ENCODE data around the gene EHBP1.

Gene EHBP1

GRCh38 chr2:62705007-62705829 is at the start of gene EHBP1:
Gene EHBP1 (plus strand): TSS chr2:62705713. CDS start chr2:62707192, 1,479 bp downstream.
- peak; percentile 100 for DNase-seq (ENCODE audit: low spot score)

GRCh38 chr2:62657783-62658182 is 47.7 kb upstream of the EHBP1 start:
- DNase-seq (ENCODE audit: low spot score) = no peak

GRCh38 chr2:62658891-62659290 is 46.6 kb upstream of the EHBP1 start:
- no peak for DNase-seq (ENCODE audit: low spot score)

GRCh38 chr2:62660087-62660486 is 45.4 kb upstream of the EHBP1 start:
- DNase-seq (ENCODE audit: low spot score) = no peak

- DNase-seq (ENCODE audit: low spot score) = peak; percentile 23
Measured at GRCh38 chr2:62660582-62661262, 44.8 kb upstream of the EHBP1 start.

GRCh38 chr2:62661263-62661635 is 44.3 kb upstream of the EHBP1 start:
- DNase-seq (ENCODE audit: low spot score) = no peak

- no peak for DNase-seq (ENCODE audit: low spot score)
Measured at GRCh38 chr2:62662131-62662530, 43.4 kb upstream of the EHBP1 start.

- DNase-seq (ENCODE audit: low spot score) = no peak
Measured at GRCh38 chr2:62662554-62662953, 43.0 kb upstream of the EHBP1 start.

GRCh38 chr2:62663411-62663810 is 42.1 kb upstream of the EHBP1 start:
- DNase-seq (ENCODE audit: low spot score) = no peak

GRCh38 chr2:62663920-62664795 is 41.4 kb upstream of the EHBP1 start:
- DNase-seq (ENCODE audit: low spot score) = no peak

- no peak for DNase-seq (ENCODE audit: low spot score)
Measured at GRCh38 chr2:62665446-62665845, 40.1 kb upstream of the EHBP1 start.

- no peak for DNase-seq (ENCODE audit: low spot score)
Measured at GRCh38 chr2:62669180-62669579, 36.3 kb upstream of the EHBP1 start.

GRCh38 chr2:62672601-62673000 is 32.9 kb upstream of the EHBP1 start:
- peak; percentile 85 for DNase-seq (ENCODE audit: low spot score)

- DNase-seq (ENCODE audit: low spot score) = no peak
Measured at GRCh38 chr2:62675062-62675461, 30.5 kb upstream of the EHBP1 start.

- no peak for DNase-seq (ENCODE audit: low spot score)
Measured at GRCh38 chr2:62685256-62685655, 20.3 kb upstream of the EHBP1 start.

- DNase-seq (ENCODE audit: low spot score) = peak; percentile 4
Measured at GRCh38 chr2:62686012-62686685, 19.4 kb upstream of the EHBP1 start.

GRCh38 chr2:62687636-62688035 is 17.9 kb upstream of the EHBP1 start:
- no peak for DNase-seq (ENCODE audit: low spot score)

- DNase-seq (ENCODE audit: low spot score) = no peak
Measured at GRCh38 chr2:62688771-62689170, 16.7 kb upstream of the EHBP1 start.

GRCh38 chr2:62691186-62691585 is 14.3 kb upstream of the EHBP1 start:
- no peak for DNase-seq (ENCODE audit: low spot score)

GRCh38 chr2:62692225-62692624 is 13.3 kb upstream of the EHBP1 start:
- no peak for DNase-seq (ENCODE audit: low spot score)

- no peak for DNase-seq (ENCODE audit: low spot score)
Measured at GRCh38 chr2:62698653-62699052, 6.9 kb upstream of the EHBP1 start.

GRCh38 chr2:62704654-62705006 is 883 bp upstream of the EHBP1 start:
- DNase-seq (ENCODE audit: low spot score) = no peak

All from kidney tubule cell (primary cell).